ENCODE data around the gene PFKFB3.

The PFKFB3 gene

DNA sequence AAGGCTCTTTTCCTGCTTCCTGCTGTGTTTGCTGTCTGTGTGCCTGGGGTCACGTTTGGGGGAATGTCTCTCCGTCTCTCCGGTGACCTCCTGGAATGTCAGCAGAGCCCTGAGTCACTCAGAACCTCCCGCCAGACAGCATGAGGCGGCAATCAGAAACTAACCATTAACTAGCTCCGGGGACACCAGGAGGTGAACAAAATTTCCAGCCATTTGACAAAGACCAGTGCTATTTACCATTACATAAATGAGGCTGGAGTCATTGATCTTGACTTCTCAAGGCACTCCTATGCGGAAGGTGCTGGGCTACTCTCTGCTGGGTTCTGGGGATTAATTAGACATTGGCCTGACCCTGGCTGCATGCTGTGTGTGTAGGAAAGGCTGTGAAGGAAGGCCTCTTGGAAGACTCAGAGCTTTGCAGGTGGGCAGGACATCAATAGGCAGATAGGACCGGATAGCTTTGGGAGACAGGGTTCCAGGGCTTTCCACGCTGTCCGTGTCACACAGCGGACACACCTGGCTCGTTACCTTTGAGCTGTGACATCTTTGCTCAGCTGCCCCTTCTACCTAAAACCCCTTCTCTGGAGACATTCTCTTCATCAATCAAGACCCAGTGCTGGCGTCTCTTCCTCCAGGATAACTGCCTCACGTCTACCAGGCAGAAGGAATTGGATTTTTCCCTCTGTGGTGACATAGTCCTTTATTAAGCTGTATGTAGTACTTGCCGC is 77.0 kb downstream of the PFKFB3 start:
- TF ChIP-seq OSR1 (CRISPR knock-in tag; IDR thresholded peaks at IDR 0.05) (peak; percentile 60; the same call in 1 of the 2 replicates), ZNF8 (CRISPR knock-in tag; IDR thresholded peaks at IDR 0.05) (no peak)
- ATAC-seq: peak; percentile 59

GRCh38 chr10:6280291-6280690 is 77.6 kb downstream of the PFKFB3 start:
- TF ChIP-seq ZNF70 (CRISPR knock-in tag; IDR thresholded peaks at IDR 0.05) (no peak), CSRNP3 (CRISPR knock-in tag; IDR thresholded peaks at IDR 0.05) (no peak), SNAI2 (CRISPR knock-in tag; IDR thresholded peaks at IDR 0.05) (no peak)
- ATAC-seq: no peak

DNA sequence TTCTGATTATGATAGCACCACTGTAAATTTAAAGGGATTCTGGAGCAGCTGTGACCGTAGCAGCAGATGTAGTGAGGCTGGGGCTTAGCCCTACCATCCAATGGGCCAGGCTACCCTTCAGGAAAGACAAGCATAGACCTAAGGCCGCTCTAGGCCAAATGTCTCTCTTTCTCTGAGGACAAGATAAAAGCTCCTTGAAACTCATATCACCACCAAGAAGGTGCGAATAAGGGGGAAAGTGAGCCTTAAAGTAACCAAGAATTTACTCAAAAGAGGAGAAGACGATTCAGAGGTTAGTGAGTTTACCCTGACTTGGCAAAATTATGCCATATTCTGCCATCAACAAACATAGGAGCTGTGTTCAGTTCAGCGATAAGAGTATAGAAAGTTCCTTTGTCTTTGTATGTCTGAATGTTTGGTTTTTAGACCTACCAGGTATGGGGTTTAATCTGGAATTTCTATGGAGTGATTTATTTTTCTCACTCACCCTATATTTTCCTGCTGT is 79.8 kb downstream of the PFKFB3 start:
- no peak for TF ChIP-seq GLIS3 (CRISPR knock-in tag; IDR thresholded peaks at IDR 0.05)
- no peak for TF ChIP-seq ZNF70 (CRISPR knock-in tag; IDR thresholded peaks at IDR 0.05)
- TF ChIP-seq ESRRG (CRISPR knock-in tag; IDR thresholded peaks at IDR 0.05): no peak
- no peak for TF ChIP-seq BACH2 (CRISPR knock-in tag; IDR thresholded peaks at IDR 0.05; ENCODE audit: borderline replicate concordance)
- TF ChIP-seq PPARA (CRISPR knock-in tag; IDR thresholded peaks at IDR 0.05; ENCODE audit: borderline replicate concordance): no peak
- TF ChIP-seq, protein P1, sequence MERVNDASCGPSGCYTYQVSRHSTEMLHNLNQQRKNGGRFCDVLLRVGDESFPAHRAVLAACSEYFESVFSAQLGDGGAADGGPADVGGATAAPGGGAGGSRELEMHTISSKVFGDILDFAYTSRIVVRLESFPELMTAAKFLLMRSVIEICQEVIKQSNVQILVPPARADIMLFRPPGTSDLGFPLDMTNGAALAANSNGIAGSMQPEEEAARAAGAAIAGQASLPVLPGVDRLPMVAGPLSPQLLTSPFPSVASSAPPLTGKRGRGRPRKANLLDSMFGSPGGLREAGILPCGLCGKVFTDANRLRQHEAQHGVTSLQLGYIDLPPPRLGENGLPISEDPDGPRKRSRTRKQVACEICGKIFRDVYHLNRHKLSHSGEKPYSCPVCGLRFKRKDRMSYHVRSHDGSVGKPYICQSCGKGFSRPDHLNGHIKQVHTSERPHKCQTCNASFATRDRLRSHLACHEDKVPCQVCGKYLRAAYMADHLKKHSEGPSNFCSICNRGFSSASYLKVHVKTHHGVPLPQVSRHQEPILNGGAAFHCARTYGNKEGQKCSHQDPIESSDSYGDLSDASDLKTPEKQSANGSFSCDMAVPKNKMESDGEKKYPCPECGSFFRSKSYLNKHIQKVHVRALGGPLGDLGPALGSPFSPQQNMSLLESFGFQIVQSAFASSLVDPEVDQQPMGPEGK (CRISPR knock-in tag; IDR thresholded peaks at IDR 0.05; ENCODE audit: borderline replicate concordance): no peak
- no peak for TF ChIP-seq CSDC2 (CRISPR knock-in tag; IDR thresholded peaks at IDR 0.05)
- no peak for TF ChIP-seq ZFP3 (CRISPR knock-in tag; IDR thresholded peaks at IDR 0.05)
- no peak for TF ChIP-seq RARB (CRISPR knock-in tag; IDR thresholded peaks at IDR 0.05)
- no peak for TF ChIP-seq ZC3H10 (CRISPR knock-in tag; IDR thresholded peaks at IDR 0.05)
- no peak for TF ChIP-seq ZFP30 (CRISPR knock-in tag; IDR thresholded peaks at IDR 0.05)
- TF ChIP-seq ZNF565 (CRISPR knock-in tag; conservative IDR thresholded peaks at IDR 0.05; ENCODE audit: low read depth): no peak
- no peak for ATAC-seq

GRCh38 chr10:6283655-6284054 is 80.9 kb downstream of the PFKFB3 start:
- no peak for ATAC-seq
- no peak for TF ChIP-seq ISL1 (CRISPR knock-in tag; IDR thresholded peaks at IDR 0.05)
- TF ChIP-seq, protein P1 (CRISPR knock-in tag; IDR thresholded peaks at IDR 0.05; ENCODE audit: borderline replicate concordance): no peak
- no peak for TF ChIP-seq GLIS3 (CRISPR knock-in tag; IDR thresholded peaks at IDR 0.05)
- TF ChIP-seq, protein P2, sequence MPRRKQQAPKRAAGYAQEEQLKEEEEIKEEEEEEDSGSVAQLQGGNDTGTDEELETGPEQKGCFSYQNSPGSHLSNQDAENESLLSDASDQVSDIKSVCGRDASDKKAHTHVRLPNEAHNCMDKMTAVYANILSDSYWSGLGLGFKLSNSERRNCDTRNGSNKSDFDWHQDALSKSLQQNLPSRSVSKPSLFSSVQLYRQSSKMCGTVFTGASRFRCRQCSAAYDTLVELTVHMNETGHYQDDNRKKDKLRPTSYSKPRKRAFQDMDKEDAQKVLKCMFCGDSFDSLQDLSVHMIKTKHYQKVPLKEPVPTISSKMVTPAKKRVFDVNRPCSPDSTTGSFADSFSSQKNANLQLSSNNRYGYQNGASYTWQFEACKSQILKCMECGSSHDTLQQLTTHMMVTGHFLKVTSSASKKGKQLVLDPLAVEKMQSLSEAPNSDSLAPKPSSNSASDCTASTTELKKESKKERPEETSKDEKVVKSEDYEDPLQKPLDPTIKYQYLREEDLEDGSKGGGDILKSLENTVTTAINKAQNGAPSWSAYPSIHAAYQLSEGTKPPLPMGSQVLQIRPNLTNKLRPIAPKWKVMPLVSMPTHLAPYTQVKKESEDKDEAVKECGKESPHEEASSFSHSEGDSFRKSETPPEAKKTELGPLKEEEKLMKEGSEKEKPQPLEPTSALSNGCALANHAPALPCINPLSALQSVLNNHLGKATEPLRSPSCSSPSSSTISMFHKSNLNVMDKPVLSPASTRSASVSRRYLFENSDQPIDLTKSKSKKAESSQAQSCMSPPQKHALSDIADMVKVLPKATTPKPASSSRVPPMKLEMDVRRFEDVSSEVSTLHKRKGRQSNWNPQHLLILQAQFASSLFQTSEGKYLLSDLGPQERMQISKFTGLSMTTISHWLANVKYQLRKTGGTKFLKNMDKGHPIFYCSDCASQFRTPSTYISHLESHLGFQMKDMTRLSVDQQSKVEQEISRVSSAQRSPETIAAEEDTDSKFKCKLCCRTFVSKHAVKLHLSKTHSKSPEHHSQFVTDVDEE (CRISPR knock-in tag; IDR thresholded peaks at IDR 0.05): no peak
- no peak for TF ChIP-seq CSRNP3 (CRISPR knock-in tag; IDR thresholded peaks at IDR 0.05)
- TF ChIP-seq CREB5 (CRISPR knock-in tag; IDR thresholded peaks at IDR 0.05; ENCODE audit: low read depth): no peak
- no peak for TF ChIP-seq ZNF565 (CRISPR knock-in tag; conservative IDR thresholded peaks at IDR 0.05; ENCODE audit: low read depth)
- TF ChIP-seq ESRRG (CRISPR knock-in tag; IDR thresholded peaks at IDR 0.05): no peak
- TF ChIP-seq PPARA (CRISPR knock-in tag; IDR thresholded peaks at IDR 0.05; ENCODE audit: borderline replicate concordance): no peak
- TF ChIP-seq, protein P3, sequence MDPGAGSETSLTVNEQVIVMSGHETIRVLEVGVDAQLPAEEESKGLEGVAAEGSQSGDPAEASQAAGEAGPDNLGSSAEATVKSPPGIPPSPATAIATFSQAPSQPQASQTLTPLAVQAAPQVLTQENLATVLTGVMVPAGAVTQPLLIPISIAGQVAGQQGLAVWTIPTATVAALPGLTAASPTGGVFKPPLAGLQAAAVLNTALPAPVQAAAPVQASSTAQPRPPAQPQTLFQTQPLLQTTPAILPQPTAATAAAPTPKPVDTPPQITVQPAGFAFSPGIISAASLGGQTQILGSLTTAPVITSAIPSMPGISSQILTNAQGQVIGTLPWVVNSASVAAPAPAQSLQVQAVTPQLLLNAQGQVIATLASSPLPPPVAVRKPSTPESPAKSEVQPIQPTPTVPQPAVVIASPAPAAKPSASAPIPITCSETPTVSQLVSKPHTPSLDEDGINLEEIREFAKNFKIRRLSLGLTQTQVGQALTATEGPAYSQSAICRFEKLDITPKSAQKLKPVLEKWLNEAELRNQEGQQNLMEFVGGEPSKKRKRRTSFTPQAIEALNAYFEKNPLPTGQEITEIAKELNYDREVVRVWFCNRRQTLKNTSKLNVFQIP (CRISPR knock-in tag; IDR thresholded peaks at IDR 0.05; ENCODE audit: borderline replicate concordance, low read depth): no peak
- no peak for TF ChIP-seq ZC3H10 (CRISPR knock-in tag; IDR thresholded peaks at IDR 0.05)
- no peak for TF ChIP-seq TCF4 (CRISPR knock-in tag; IDR thresholded peaks at IDR 0.05; ENCODE audit: borderline replicate concordance)
- TF ChIP-seq SNAI2 (CRISPR knock-in tag; IDR thresholded peaks at IDR 0.05): no peak
- TF ChIP-seq ARNTL (CRISPR knock-in tag; IDR thresholded peaks at IDR 0.05; ENCODE audit: borderline replicate concordance, low read depth): no peak
- no peak for TF ChIP-seq ZFP3 (CRISPR knock-in tag; IDR thresholded peaks at IDR 0.05)
- no peak for TF ChIP-seq CSDC2 (CRISPR knock-in tag; IDR thresholded peaks at IDR 0.05)
- TF ChIP-seq RARB (CRISPR knock-in tag; IDR thresholded peaks at IDR 0.05): no peak
- TF ChIP-seq ZNF8 (CRISPR knock-in tag; IDR thresholded peaks at IDR 0.05): no peak
- no peak for TF ChIP-seq ZFP30 (CRISPR knock-in tag; IDR thresholded peaks at IDR 0.05)
- no peak for TF ChIP-seq BACH2 (CRISPR knock-in tag; IDR thresholded peaks at IDR 0.05; ENCODE audit: borderline replicate concordance)

All from SK-N-SH treated with all-trans-retinoic acid at 6 μM for 48 hours (cell line).